ENCODE results near the gene PIEZO2. TPM values are rescaled to one million over a fixed set of nuclear protein-coding genes. Genes with fewer than 3 reads are reported as not detected.

Gene PIEZO2
- total RNA-seq, 1 donor from 2014 or later: 5.3 TPM

DNA sequence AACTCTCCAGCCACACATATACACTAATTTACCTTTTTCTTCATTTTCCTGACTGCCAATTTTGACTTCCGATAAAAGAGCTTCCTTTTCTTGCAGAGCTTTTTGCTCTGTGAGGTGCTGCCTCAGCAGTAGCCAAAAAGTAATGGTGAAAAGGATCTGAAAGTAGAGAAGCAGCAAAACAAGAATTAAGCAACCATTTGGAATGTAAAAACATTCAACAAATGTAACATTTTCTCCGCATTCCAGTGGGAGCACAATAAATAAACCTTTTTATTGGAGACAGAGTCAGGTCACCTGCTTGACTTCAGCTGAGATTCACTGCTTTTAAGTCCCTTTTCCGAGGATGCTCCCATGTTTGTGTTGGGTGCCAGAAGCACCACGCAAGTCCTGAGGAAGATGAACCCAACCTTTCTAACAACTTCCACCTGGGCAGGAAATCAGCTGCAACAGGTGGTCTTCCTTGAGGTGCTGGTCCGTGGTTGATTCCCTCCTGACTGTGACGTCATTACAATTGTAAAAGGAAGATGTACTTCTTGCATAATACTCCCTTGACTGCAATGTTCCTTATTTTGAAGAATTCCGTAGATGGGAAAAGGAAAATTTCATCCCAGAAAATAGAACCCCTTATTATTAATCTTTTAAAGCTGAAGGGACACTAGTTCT lies 358.1 kb downstream of the PIEZO2 start:
- H3K27me3 Mint-ChIP-seq (ENCODE audit: low read depth, unreplicated experiment): no peaks in the 10 kb centered on the region
- H3K4me1 Mint-ChIP-seq (ENCODE audit: low read depth, unreplicated experiment): no peaks in the 10 kb centered on the region
- Histone ChIP-seq H3K4me2 (ENCODE audit: low read length) (no peak overlapping the region), H3K4me3 (ENCODE audit: insufficient read depth, low read depth, low read length) (no peak overlapping the region), H3K9ac (ENCODE audit: low read length) (no peak overlapping the region), H4K20me1 (ENCODE audit: insufficient read depth, low read length) (no peaks in the 10 kb centered on the region), H2AFZ (ENCODE audit: low read depth, low read length) (no peak overlapping the region), H3K27me3 (ENCODE audit: insufficient read depth, low read length) (no peaks in the 10 kb centered on the region), H3K9me3 (ENCODE audit: insufficient read depth, low read depth, low read length) (no peaks in the 10 kb centered on the region), H3K27ac (ENCODE audit: low read depth, low read length) (no peak overlapping the region), H3K79me2 (ENCODE audit: insufficient read depth, low read length) (no peaks in the 10 kb centered on the region), H3K36me3 (ENCODE audit: insufficient read depth, low read length) (no peaks in the 10 kb centered on the region), H3K4me1 (ENCODE audit: insufficient read depth, low read length) (no peaks in the 10 kb centered on the region)
- no peak for TF ChIP-seq EZH2 (IDR thresholded peaks at IDR 0.05; ENCODE audit: insufficient read depth, low read length)
- TF ChIP-seq, protein P1, sequence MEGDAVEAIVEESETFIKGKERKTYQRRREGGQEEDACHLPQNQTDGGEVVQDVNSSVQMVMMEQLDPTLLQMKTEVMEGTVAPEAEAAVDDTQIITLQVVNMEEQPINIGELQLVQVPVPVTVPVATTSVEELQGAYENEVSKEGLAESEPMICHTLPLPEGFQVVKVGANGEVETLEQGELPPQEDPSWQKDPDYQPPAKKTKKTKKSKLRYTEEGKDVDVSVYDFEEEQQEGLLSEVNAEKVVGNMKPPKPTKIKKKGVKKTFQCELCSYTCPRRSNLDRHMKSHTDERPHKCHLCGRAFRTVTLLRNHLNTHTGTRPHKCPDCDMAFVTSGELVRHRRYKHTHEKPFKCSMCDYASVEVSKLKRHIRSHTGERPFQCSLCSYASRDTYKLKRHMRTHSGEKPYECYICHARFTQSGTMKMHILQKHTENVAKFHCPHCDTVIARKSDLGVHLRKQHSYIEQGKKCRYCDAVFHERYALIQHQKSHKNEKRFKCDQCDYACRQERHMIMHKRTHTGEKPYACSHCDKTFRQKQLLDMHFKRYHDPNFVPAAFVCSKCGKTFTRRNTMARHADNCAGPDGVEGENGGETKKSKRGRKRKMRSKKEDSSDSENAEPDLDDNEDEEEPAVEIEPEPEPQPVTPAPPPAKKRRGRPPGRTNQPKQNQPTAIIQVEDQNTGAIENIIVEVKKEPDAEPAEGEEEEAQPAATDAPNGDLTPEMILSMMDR (IDR thresholded peaks at IDR 0.05; ENCODE audit: insufficient read depth, low read depth, low read length): no peak
- FAIRE-seq: no peak
- no peaks in the 10 kb centered on the region for H3K9me3 Mint-ChIP-seq (ENCODE audit: unreplicated experiment)
- H3K4me3 Mint-ChIP-seq (ENCODE audit: unreplicated experiment): no peak overlapping the region
- no peak overlapping the region for H3K27ac Mint-ChIP-seq (ENCODE audit: unreplicated experiment)
- no peak for DNase-seq (ENCODE audit: low read depth)
- no peaks in the 10 kb centered on the region for H3K36me3 Mint-ChIP-seq (ENCODE audit: low read depth, unreplicated experiment)

GRCh38 chr18:10789180-10789579 lies 360.2 kb downstream of the PIEZO2 start:
- Histone ChIP-seq H3K4me3 (ENCODE audit: insufficient read depth, low read depth, low read length) (no peak overlapping the region), H2AFZ (ENCODE audit: low read depth, low read length) (no peak overlapping the region), H3K9ac (ENCODE audit: low read length) (no peak overlapping the region), H4K20me1 (ENCODE audit: insufficient read depth, low read length) (no peaks in the 10 kb centered on the region), H3K36me3 (ENCODE audit: insufficient read depth, low read length) (no peaks in the 10 kb centered on the region), H3K4me2 (ENCODE audit: low read length) (no peak overlapping the region), H3K9me3 (ENCODE audit: insufficient read depth, low read depth, low read length) (no peaks in the 10 kb centered on the region), H3K27me3 (ENCODE audit: insufficient read depth, low read length) (no peaks in the 10 kb centered on the region), H3K27ac (ENCODE audit: low read depth, low read length) (no peak overlapping the region), H3K79me2 (ENCODE audit: insufficient read depth, low read length) (no peaks in the 10 kb centered on the region), H3K4me1 (ENCODE audit: insufficient read depth, low read length) (no peaks in the 10 kb centered on the region)
- Mint-ChIP-seq H3K9me3 (ENCODE audit: unreplicated experiment) (no peaks in the 10 kb centered on the region), H3K4me1 (ENCODE audit: low read depth, unreplicated experiment) (peaks cover 3% of the 10 kb centered on the region), H3K27ac (ENCODE audit: unreplicated experiment) (no peak overlapping the region), H3K36me3 (ENCODE audit: low read depth, unreplicated experiment) (no peaks in the 10 kb centered on the region), H3K27me3 (ENCODE audit: low read depth, unreplicated experiment) (peaks cover 6% of the 10 kb centered on the region), H3K4me3 (ENCODE audit: unreplicated experiment) (no peak overlapping the region)
- FAIRE-seq (no peak), DNase-seq (ENCODE audit: low read depth) (no peak)
- TF ChIP-seq, protein P1 (IDR thresholded peaks at IDR 0.05; ENCODE audit: insufficient read depth, low read depth, low read length): no peak
- no peak for TF ChIP-seq EZH2 (IDR thresholded peaks at IDR 0.05; ENCODE audit: insufficient read depth, low read length)

- Mint-ChIP-seq H3K4me1 (ENCODE audit: low read depth, unreplicated experiment) (peaks cover 10% of the 10 kb centered on the region), H3K36me3 (ENCODE audit: low read depth, unreplicated experiment) (no peaks in the 10 kb centered on the region), H3K27ac (ENCODE audit: unreplicated experiment) (peak overlapping the region; percentile 0), H3K9me3 (ENCODE audit: unreplicated experiment) (no peaks in the 10 kb centered on the region), H3K27me3 (ENCODE audit: low read depth, unreplicated experiment) (peaks cover 6% of the 10 kb centered on the region), H3K4me3 (ENCODE audit: unreplicated experiment) (no peak overlapping the region)
- TF ChIP-seq EZH2 (IDR thresholded peaks at IDR 0.05; ENCODE audit: insufficient read depth, low read length): no peak
- TF ChIP-seq, protein P1 (IDR thresholded peaks at IDR 0.05; ENCODE audit: insufficient read depth, low read depth, low read length): peak; percentile 86
- H3K9ac ChIP-seq (ENCODE audit: low read length): no peak overlapping the region
- FAIRE-seq (peak; percentile 43), DNase-seq (ENCODE audit: low read depth) (peak; percentile 31)
- no peaks in the 10 kb centered on the region for H3K4me1 ChIP-seq (ENCODE audit: insufficient read depth, low read length)
- H3K4me2 ChIP-seq (ENCODE audit: low read length): no peak overlapping the region
- H3K79me2 ChIP-seq (ENCODE audit: insufficient read depth, low read length): no peaks in the 10 kb centered on the region
- H3K4me3 ChIP-seq (ENCODE audit: insufficient read depth, low read depth, low read length): no peak overlapping the region
- no peaks in the 10 kb centered on the region for H3K27me3 ChIP-seq (ENCODE audit: insufficient read depth, low read length)
- no peak overlapping the region for H2AFZ ChIP-seq (ENCODE audit: low read depth, low read length)
- H4K20me1 ChIP-seq (ENCODE audit: insufficient read depth, low read length): no peaks in the 10 kb centered on the region
- no peaks in the 10 kb centered on the region for H3K9me3 ChIP-seq (ENCODE audit: insufficient read depth, low read depth, low read length)
- no peak overlapping the region for H3K27ac ChIP-seq (ENCODE audit: low read depth, low read length)
- no peaks in the 10 kb centered on the region for H3K36me3 ChIP-seq (ENCODE audit: insufficient read depth, low read length)
Measured at GRCh38 chr18:10787293-10787901, 362.0 kb downstream of the PIEZO2 start.
